GM21528 (cell line): ENCODE data around the gene RABGEF1.
"Not testable (repeated sequence)": the region's sequence is repeated elsewhere in the genome, so short reads cannot be mapped to it uniquely, and the experiment has no call there.

ENCODE experiments used
- ATAC-seq: cut with Tn5 transposase; IDR thresholded peaks from one replicate; pipeline ENCODE4 v1.9.1; 2021; ENCODE audit warnings: mild to moderate bottlenecking, moderate library complexity; ENCODE audit not compliant: unreplicated experiment, low FRiP score

RABGEF1 gene

GRCh38 chr7:66740302-66740979 lies at the start of gene RABGEF1:
Gene RABGEF1, plus strand, starts transcription at chr7:66740733. Its CDS starts 31,167 bp downstream, at chr7:66771900.
- ATAC-seq, result peak; percentile 86

DNA sequence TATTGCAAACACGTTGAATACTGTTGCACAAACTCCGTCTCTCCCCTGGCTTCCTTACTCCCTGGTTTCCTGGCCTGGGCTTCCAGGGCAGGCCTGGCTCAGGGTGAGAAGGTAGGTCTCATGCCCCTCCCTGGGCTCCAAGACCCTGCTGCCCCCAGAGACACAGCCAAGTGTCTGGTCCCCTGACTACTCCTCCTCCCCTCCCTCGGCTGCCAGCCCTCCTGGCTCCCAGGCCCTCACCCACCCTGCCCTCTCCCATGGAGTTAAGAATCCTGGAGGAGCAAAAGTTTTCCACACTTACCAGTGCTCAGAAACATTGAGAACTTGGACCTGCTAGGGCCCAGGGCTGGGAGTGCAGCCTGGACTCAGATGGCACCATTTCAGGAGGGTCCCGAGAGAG lies 47.2 kb upstream of the RABGEF1 start:
- ATAC-seq, result no peak

DNA sequence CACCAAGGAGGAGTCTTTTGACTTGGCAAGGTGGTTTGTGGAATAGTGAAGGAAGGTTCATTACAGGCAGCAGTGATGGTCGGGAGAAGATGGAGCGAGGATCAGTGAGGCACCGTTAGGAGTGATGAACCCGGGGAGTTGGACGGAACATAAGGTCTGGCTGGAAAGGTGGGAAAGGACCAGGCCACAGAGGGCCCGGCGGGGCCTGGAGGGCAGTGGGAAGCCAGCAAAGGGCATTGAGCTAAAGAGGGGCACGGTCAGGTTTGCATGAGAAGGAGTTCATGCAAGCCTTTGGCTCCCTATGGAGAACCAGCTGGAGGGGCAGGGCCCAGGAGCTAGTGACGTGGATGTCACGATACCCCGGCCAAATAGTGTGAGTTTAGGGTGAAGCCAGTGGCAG lies 46.2 kb upstream of the RABGEF1 start:
- no peak for ATAC-seq

DNA sequence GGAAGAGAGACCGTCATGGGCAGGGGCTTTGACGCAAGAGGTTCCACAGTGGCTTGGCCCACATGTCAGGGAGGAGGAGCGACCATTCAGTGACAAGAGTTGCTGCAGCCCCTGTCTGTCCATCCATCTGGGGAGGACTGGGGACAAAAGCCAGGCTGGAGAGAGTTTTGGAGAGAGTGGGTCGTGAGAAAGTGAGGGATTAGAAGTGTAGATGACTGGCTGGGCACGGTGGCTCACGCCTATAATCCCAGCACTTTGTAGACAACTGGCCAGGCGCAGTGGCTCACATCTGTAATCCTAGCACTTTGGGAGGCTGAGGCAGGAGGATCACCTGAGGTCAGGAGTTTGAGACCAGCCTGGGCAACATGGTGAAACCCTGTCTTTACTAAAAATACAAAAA lies 45.1 kb upstream of the RABGEF1 start:
- ATAC-seq, result not testable (repeated sequence)

- not testable (repeated sequence) for ATAC-seq
Measured at GRCh38 chr7:66696134-66696533, 44.4 kb upstream of the RABGEF1 start.

DNA sequence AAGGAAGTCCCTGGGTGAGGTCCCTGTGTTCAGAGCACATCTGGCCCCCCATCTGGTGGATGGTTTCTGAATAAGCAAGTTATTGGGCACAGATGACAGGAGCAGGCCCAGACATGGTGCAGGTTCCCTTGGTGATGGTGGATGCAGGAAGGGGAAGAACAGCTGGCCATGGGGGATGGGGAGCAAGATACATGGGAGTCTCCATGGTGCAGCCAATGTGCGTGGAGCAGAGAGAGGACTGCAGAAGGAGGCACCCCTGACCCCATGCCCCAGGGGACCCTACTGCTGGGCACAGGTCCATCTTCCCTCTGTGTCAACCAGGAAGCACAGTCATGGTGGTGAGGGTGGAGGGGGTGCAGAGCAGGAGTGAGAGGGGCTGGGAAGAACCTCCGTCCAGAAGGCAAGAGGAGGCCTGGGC lies 43.8 kb upstream of the RABGEF1 start:
- no peak for ATAC-seq

DNA sequence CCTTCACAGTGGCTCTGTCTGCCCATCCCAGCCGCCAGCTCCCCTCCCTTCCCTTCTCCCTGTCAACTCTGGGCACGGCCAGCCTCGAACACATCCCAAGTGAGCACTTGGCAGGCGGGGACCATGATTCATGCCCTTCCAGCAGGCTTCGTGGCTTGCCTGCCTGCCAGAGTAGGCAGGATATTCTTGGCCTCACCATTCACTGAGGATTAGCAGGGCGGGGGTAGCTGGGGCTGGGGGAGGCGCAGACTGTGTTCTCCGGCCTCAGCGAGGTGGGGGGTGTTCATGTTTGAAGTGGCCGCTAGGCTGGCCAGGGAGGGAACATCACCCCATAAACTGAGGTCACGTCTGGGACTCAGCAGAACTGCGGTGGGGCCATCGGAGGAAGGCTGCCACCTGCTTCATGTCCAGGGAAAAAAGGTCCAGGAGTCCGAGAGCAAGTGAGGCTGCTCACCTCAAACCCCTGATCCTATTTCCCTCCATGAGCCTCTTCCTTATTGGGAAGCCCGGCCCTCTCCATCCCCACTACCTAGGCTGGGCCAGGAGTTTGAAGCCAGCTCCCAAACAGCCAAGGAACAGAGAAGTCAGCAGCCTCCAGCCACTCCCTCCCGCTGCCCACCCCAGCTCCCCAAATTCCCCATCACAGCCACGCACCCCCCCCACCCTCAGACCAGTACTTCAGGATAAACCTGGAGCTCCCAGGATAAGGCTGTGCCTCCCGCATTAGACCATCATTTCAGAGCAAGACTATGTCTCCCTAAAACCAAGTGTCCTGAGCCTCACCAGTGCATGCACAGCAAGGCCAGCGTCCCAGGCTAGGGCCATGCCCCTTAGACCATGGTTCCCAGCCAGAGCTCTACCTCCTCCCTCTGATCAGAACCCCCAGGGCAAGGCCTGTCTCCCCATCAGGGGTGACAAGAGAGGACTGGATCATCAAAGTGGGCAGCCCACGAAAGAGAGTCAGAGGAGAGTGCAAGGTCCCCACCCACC lies 42.8 kb upstream of the RABGEF1 start:
- ATAC-seq, result no peak

GRCh38 chr7:66698652-66699205 lies 41.8 kb upstream of the RABGEF1 start:
- no peak for ATAC-seq

- ATAC-seq, result no peak
Measured at GRCh38 chr7:66699998-66700397, 40.5 kb upstream of the RABGEF1 start.

- no peak for ATAC-seq
Measured at GRCh38 chr7:66700633-66701131, 39.9 kb upstream of the RABGEF1 start.

GRCh38 chr7:66707825-66708224 lies 32.7 kb upstream of the RABGEF1 start:
- ATAC-seq, result no peak

DNA sequence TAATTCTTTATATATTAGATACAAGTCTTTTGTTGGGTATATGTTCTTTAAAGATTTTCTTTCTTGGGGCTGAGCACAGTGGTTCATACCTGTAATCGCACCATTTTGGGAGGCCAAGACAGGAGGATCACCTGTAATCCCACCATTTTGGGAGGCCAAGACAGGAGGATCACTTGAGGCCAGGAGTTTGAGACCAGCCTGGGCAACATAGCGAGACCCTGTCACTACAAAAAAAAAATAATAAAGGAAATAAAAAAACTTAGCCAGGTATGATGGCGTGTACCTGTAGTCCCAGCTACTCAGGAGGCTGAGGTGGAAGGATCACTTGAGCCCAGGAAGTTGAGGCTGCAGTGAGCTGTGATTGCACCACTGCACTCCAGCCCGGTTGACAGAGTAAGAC lies 29.8 kb upstream of the RABGEF1 start:
- not testable (repeated sequence) for ATAC-seq

GRCh38 chr7:66713687-66714086 lies 26.8 kb upstream of the RABGEF1 start:
- ATAC-seq, result no peak

DNA sequence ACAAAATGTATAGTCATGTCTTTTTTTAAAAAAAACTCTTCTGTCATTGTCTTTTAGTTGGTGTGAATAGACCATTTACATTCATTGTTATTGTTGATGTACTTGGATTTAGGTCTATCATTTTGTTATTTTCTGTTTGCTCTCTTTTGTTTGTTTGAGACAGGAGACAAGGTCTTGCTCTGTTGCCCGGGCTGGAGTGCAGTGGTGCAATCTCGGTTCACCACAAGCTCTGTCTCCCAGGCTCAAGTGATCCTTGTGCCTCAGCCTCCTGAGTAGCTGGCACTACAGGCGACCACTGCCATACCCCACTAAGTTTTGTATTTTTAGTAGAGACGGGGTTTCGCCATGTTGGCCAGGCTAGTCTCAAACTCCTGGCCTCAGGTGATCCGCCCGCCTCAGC lies 23.9 kb upstream of the RABGEF1 start:
- ATAC-seq, result not testable (repeated sequence)

DNA sequence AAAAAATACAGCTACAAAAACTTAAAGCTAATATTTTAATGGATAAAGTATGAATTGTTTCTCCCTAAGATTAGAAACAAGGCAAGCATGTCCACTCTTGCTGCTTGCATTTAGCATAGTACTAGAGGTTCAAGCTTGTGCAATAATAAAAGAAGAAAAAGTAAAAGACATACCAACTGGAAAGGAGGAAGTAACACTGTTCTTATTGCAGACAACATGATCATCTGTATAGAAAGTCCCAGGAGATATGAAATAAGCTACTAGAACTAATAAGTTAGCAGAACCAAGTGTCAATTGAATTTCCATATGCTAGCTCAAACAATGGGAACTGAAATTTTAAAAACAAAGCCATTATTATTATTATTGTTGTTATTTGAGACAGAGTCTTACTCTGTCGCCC lies 20.0 kb upstream of the RABGEF1 start:
- ATAC-seq, result no peak

GRCh38 chr7:66725843-66726242 lies 14.7 kb upstream of the RABGEF1 start:
- no peak for ATAC-seq

DNA sequence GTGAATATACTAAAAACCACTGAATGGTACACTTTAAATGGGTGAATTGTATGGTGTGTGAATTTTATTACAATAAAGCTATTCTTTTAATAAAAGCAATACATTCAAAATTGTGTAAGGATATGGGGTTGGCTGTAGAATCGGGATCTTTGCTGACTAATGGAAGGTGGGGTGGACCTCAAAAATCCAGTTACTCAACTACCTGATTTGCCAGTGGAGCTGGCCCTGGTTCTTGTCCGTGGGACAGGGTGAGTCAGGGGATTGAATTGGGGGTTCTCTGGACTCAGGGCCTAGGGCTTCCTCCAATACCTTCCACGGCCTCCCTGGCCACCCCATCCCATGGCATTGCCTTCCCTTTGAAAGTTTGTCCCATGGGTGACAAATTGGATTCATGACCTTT lies 13.5 kb upstream of the RABGEF1 start:
- ATAC-seq, result no peak

DNA sequence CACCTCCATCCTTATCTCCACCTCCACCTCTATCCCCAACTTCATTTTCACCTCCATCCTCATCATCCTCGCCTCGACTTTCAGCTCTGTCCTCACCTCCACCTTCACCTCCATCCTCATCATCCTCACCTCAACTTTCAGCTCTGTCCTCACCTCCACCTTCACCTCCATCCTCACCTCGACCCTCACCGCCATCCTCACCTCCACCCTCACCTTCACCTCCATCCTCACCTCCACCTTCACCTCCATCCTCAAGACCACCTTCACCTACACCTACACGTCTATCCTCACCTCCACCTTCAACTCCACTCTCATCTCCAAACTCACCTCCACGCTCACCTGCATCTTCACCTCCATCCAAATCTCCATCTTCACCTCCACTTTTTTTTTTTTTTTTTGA lies 12.0 kb upstream of the RABGEF1 start:
- ATAC-seq, result no peak

- ATAC-seq, result no peak
Measured at GRCh38 chr7:66729274-66729673, 11.3 kb upstream of the RABGEF1 start.

GRCh38 chr7:66731986-66732385 lies 8.5 kb upstream of the RABGEF1 start:
- ATAC-seq, result no peak

DNA sequence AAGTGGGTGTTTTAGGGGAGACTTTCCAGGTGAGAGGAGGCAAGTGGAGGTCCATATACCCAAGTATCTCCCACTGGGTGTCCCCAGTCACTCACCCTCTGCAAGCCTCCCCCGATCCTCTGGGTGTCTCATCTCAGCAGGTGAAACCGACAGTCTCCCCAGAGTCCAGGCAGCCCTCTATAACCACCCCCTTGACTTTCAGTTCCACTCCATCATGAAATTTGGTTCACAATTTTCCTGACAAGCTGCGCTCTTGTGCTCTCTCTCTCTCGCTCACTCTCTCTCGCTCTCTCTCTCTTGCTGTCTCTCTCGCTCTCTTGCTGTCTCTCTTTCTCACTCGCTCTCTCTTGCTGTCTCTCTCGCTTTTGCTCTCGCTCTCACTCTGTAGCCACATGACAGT lies 8.1 kb upstream of the RABGEF1 start:
- no peak for ATAC-seq
